K562 (cell line): ENCODE data around the gene ATP6V0D1. TPM values are rescaled to one million over a fixed set of nuclear protein-coding genes. Genes with fewer than 3 reads are reported as not detected.

Experiments used
- ARID1B ChIP-seq: fragments of 450-650 bp; IDR thresholded peaks from 2 replicates; pipeline ENCODE4 v1.6.1; 2016; ENCODE audit warnings: antibody characterized with exemption, mild to moderate bottlenecking, inconsistent platforms
- ARID3A ChIP-seq: IDR thresholded peaks from 2 replicates; pipeline ENCODE4 v1.6.1; 2012; ENCODE audit warnings: low read depth, low read length, improper control_type of control experiment, borderline replicate concordance
- CC2D1A ChIP-seq: fragments of 450-650 bp; IDR thresholded peaks from 2 replicates; pipeline ENCODE4 v1.6.1; 2017; ENCODE audit warnings: mild to moderate bottlenecking
- CREB3 ChIP-seq: fragments of 450-650 bp; conservative IDR thresholded peaks from 2 replicates; pipeline ENCODE4 v1.6.1; 2016; ENCODE audit warnings: missing genetic modification characterization, low read depth, mild to moderate bottlenecking, missing compliant biosample characterization, moderate library complexity
- DEAF1 ChIP-seq: fragments of 450-650 bp; formaldehyde crosslinking; IDR thresholded peaks from 2 replicates; pipeline ENCODE4 v1.4.0; 2020; ENCODE audit warnings: mild to moderate bottlenecking, moderate library complexity
- HNRNPUL1 ChIP-seq: fragments of 200-400 bp; formaldehyde crosslinking; IDR thresholded peaks from 2 replicates; pipeline ENCODE4 v1.6.1; 2017; ENCODE audit warnings: low read length
- KLF13 ChIP-seq: fragments of 450-650 bp; IDR thresholded peaks from 2 replicates; pipeline ENCODE4 v1.6.1; 2016; ENCODE audit warnings: missing genetic modification characterization, low read depth, mild to moderate bottlenecking, missing compliant biosample characterization, moderate library complexity, borderline replicate concordance
- MLLT1 ChIP-seq, 2 experiments: fragments of 450-650 bp; IDR thresholded peaks; 2 replicates each; pipeline ENCODE4 v1.6.1; 2016
- RBFOX2 ChIP-seq: fragments of 200-400 bp; formaldehyde crosslinking; IDR thresholded peaks from 2 replicates; pipeline ENCODE4 v1.6.1; 2017; ENCODE audit warnings: low read depth, mild to moderate bottlenecking, low read length, moderate library complexity
- SMC3 ChIP-seq: conservative IDR thresholded peaks from 2 replicates; pipeline ENCODE4 v1.6.1; 2011; ENCODE audit warnings: low read depth, low read length, improper control_type of control experiment; ENCODE audit not compliant: insufficient read depth
- TRIM25 ChIP-seq: fragments of 450-650 bp; IDR thresholded peaks from 2 replicates; pipeline ENCODE4 v1.7.0; 2016; ENCODE audit warnings: borderline replicate concordance
- ZNF197 ChIP-seq: fragments of 200-800 bp; sonication (Bioruptor generic); IDR thresholded peaks from 2 replicates; pipeline ENCODE4 v1.6.1; 2016; ENCODE audit warnings: low read depth, missing genetic modification characterization, missing compliant biosample characterization
- ZNF212 ChIP-seq: fragments of 450-650 bp; formaldehyde crosslinking; IDR thresholded peaks from 2 replicates; pipeline ENCODE4 v1.4.0; 2020; ENCODE audit warnings: mild to moderate bottlenecking
- ZNF354B ChIP-seq: fragments of 250-450 bp; sonication (Bioruptor Pico); IDR thresholded peaks from 2 replicates; pipeline ENCODE4 v1.4.0; 2020
- ZNF398 ChIP-seq: fragments of 250-450 bp; sonication (Bioruptor Pico); IDR thresholded peaks from 2 replicates; pipeline ENCODE4 v1.8.0; 2021; ENCODE audit warnings: moderate library complexity, mild to moderate bottlenecking, inconsistent platforms
- ZNF507 ChIP-seq: conservative IDR thresholded peaks from 2 replicates; pipeline ENCODE4 v1.6.1; 2017; ENCODE audit warnings: missing genetic modification characterization, missing compliant biosample characterization
- ZNF644 ChIP-seq: fragments of 200-800 bp; sonication (Bioruptor generic); IDR thresholded peaks from 2 replicates; pipeline ENCODE4 v1.6.1; 2016; ENCODE audit warnings: low read depth, missing genetic modification characterization, missing compliant biosample characterization
- ZNF668 ChIP-seq: fragments of 250-450 bp; sonication (Bioruptor Pico); IDR thresholded peaks from 2 replicates; pipeline ENCODE4 v1.8.0; 2022; ENCODE audit warnings: mild to moderate bottlenecking, inconsistent platforms
- ZNF785 ChIP-seq: fragments of 250-450 bp; sonication (Bioruptor Pico); IDR thresholded peaks from 2 replicates; pipeline ENCODE4 v1.4.0; 2020; ENCODE audit warnings: mild to moderate bottlenecking
- polyA plus RNA-seq, 8 experiments: library from polyadenylated mRNA; depleted of rRNA in 4 of 8; stranded (reverse) in 5 of 8; unstranded in 3 of 8; fragments of >200 nt; fragmentation: Nextera tagmentation in 2 of 8; fragmentation: Illumina TruSeq in 1 of 8; extraction: Ambion mirVana in 2 of 8; extraction: Trizol in 1 of 8; gene quantifications; 2 replicates each; pipeline versions ENCODE4 v1.2.1 to v1.2.3, GENCODE V29; 2011 to 2014; ENCODE audit warnings: inconsistent platforms in 1 of 8, missing spikeins in 1 of 8
- total RNA-seq, 7 experiments: library from RNA; depleted of rRNA in 6 of 7; stranded (reverse); fragments of >200 nt in 6 of 7; fragmentation: Illumina TruSeq in 2 of 7; extraction: Trizol in 2 of 7; gene quantifications; 2 replicates each; pipeline versions ENCODE4 v1.2.1 to v1.2.3, GENCODE V29; 2011 to 2021; ENCODE audit warnings: low replicate concordance in 1 of 7

ATP6V0D1 gene
- total and polyA plus RNA-seq, 9 of the 15 experiments (the other 6 are each of a cell fraction or from before 2014, with no cell fraction given): 23.2 to 69.7 (median 45.6) TPM

- TF ChIP-seq ZNF644 (tag): no peak
- no peak for TF ChIP-seq ARID3A
- no peak for TF ChIP-seq CREB3 (tag)
- TF ChIP-seq ZNF507 (tag): no peak
- no peak for TF ChIP-seq ZNF668
- no peak for TF ChIP-seq ZNF354B (CRISPR knock-in tag)
- no peak for TF ChIP-seq MLLT1 (IDR thresholded peaks at IDR 0.05)
- no peak for TF ChIP-seq TRIM25
- TF ChIP-seq DEAF1 (CRISPR knock-in tag): no peak
- TF ChIP-seq KLF13: peak; percentile 36; the same call in 1 of the 2 replicates
- TF ChIP-seq CC2D1A: peak; percentile 69
- no peak for TF ChIP-seq ZNF212
- no peak for TF ChIP-seq ZNF398 (CRISPR knock-in tag)
- TF ChIP-seq ZNF197 (CRISPR knock-in tag): no peak
- no peak for TF ChIP-seq ZNF785 (CRISPR knock-in tag)
- peak; percentile 94 for TF ChIP-seq SMC3
- TF ChIP-seq RBFOX2: no peak
- TF ChIP-seq HNRNPUL1: no peak
- no peak for TF ChIP-seq ARID1B
These were observed 52.7 kb downstream of the ATP6V0D1 start (continued) for GRCh38 chr16:67428146-67428731.
